Ectodermal cell (in vitro differentiated cells): ENCODE results near the gene CCSER1.

Experiments used
- H3K27ac ChIP-seq: 2 replicates; pipeline ENCODE4 v1.7.0; 2013; ENCODE audit warnings: mild to moderate bottlenecking, low read depth, low read length; ENCODE audit not compliant: insufficient read depth, poor library complexity, severe bottlenecking
- H3K27me3 ChIP-seq: 2 replicates; pipeline ENCODE4 v1.7.0; 2013; ENCODE audit warnings: mild to moderate bottlenecking, low read length; ENCODE audit not compliant: insufficient read depth, control insufficient read depth, poor library complexity, severe bottlenecking
- H3K36me3 ChIP-seq: one replicate; pipeline ENCODE4 v1.7.0; 2013; ENCODE audit warnings: low read length; ENCODE audit not compliant: control insufficient read depth, insufficient read depth
- H3K4me1 ChIP-seq: one replicate; pipeline ENCODE4 v1.7.0; 2013; ENCODE audit warnings: low read length; ENCODE audit not compliant: control insufficient read depth, insufficient read depth
- H3K4me3 ChIP-seq: 2 replicates; pipeline ENCODE4 v1.7.0; 2013; ENCODE audit warnings: low read depth, low read length, control low read depth; ENCODE audit not compliant: insufficient read depth
- H3K9me3 ChIP-seq: 2 replicates; pipeline ENCODE4 v1.7.0; 2013; ENCODE audit warnings: mild to moderate bottlenecking, low read length, moderate library complexity; ENCODE audit not compliant: control insufficient read depth
- WGBS, 2 experiments: methylation state at CpG; one replicate each; pipeline ENCODE4 v1.1.7; 2013; ENCODE audit warnings: missing lambda C conversion rate in 2 of 2; 5-methylcytosine and 5-hydroxymethylcytosine counted together

The CCSER1 gene

GRCh38 chr4:91577864-91578263 is 1450.7 kb downstream of the CCSER1 start:
- Histone ChIP-seq H3K4me1 (no peaks in the 10 kb centered on the region), H3K36me3 (no peaks in the 10 kb centered on the region), H3K9me3 (no peaks in the 10 kb centered on the region), H3K4me3 (no peak overlapping the region), H3K27me3 (no peaks in the 10 kb centered on the region), H3K27ac (no peak overlapping the region)

DNA sequence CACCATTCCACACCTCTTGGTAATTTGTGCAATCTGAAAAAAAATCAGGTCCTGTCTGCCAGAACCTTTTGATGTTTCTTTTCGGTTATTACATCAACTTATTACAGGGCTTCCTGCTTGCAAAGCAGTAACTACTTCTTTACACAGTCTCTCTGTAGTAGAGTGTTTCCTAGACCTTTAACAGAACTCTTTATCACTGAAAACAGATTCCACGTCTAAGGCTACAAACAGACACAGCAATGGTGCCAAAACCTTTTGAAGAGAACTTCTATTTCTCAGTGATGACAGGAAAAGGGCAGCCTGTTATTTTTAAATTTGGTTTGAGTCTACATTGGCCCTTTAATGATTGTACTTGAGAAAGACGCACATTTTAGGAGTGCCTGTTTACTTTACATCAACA is 1463.1 kb downstream of the CCSER1 start:
- H3K27me3 ChIP-seq: no peaks in the 10 kb centered on the region
- WGBS, 2 experiments: 86 to 100% methylated on average over 3 of the region's 3 CpGs
- no peaks in the 10 kb centered on the region for H3K36me3 ChIP-seq
- H3K4me1 ChIP-seq: no peaks in the 10 kb centered on the region
- H3K4me3 ChIP-seq: no peak overlapping the region
- H3K27ac ChIP-seq: no peak overlapping the region
- no peaks in the 10 kb centered on the region for H3K9me3 ChIP-seq

- no peak overlapping the region for H3K4me3 ChIP-seq
- H3K36me3 ChIP-seq: no peaks in the 10 kb centered on the region
- WGBS, 2 experiments: 91 to 96% methylated on average over 4 of the region's 4 CpGs
- H3K27me3 ChIP-seq: no peaks in the 10 kb centered on the region
- no peaks in the 10 kb centered on the region for H3K4me1 ChIP-seq
- H3K9me3 ChIP-seq: no peaks in the 10 kb centered on the region
- H3K27ac ChIP-seq: no peak overlapping the region
Observed at GRCh38 chr4:91592125-91592524, 1464.9 kb downstream of the CCSER1 start.

GRCh38 chr4:91596718-91597117 is 1469.5 kb downstream of the CCSER1 start:
- Histone ChIP-seq H3K27me3 (no peaks in the 10 kb centered on the region), H3K4me1 (no peaks in the 10 kb centered on the region), H3K4me3 (no peak overlapping the region), H3K9me3 (no peaks in the 10 kb centered on the region), H3K36me3 (no peaks in the 10 kb centered on the region), H3K27ac (no peak overlapping the region)
- 25% methylated on average over 1 of the region's 2 CpGs; no CpG with 5 or more reads in 1 of the 2 experiments for WGBS, 2 experiments

GRCh38 chr4:91598696-91599095 is 1471.5 kb downstream of the CCSER1 start:
- no peak overlapping the region for H3K4me3 ChIP-seq
- 89 to 92% methylated on average over 7 to 8 of the region's 8 CpGs for WGBS, 2 experiments
- H3K36me3 ChIP-seq: no peaks in the 10 kb centered on the region
- H3K4me1 ChIP-seq: no peaks in the 10 kb centered on the region
- no peaks in the 10 kb centered on the region for H3K27me3 ChIP-seq
- H3K9me3 ChIP-seq: no peaks in the 10 kb centered on the region
- H3K27ac ChIP-seq: no peak overlapping the region

DNA sequence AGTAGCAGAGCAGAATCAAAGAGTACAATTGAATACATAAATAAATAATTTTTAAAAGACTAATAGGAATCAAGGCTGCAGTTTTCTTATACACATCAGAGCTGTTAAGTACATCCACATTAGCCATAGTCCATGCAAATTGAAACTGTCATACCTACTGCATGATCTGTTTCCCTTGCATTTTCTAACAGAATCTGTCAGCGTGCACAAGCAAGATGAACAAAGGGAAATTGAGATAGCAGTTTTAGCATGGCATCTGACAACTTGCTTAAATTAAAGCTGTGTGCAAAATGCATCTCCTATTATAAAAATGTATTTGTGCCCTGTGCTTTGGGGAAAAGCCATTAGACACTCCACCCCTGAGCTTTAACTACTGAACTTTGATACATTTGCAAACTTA is 1473.1 kb downstream of the CCSER1 start:
- no peak overlapping the region for H3K4me3 ChIP-seq
- 75 to 87% methylated on average over 1 of the region's 1 CpG for WGBS, 2 experiments
- H3K36me3 ChIP-seq: no peaks in the 10 kb centered on the region
- no peaks in the 10 kb centered on the region for H3K9me3 ChIP-seq
- no peak overlapping the region for H3K27ac ChIP-seq
- no peaks in the 10 kb centered on the region for H3K4me1 ChIP-seq
- no peaks in the 10 kb centered on the region for H3K27me3 ChIP-seq

DNA sequence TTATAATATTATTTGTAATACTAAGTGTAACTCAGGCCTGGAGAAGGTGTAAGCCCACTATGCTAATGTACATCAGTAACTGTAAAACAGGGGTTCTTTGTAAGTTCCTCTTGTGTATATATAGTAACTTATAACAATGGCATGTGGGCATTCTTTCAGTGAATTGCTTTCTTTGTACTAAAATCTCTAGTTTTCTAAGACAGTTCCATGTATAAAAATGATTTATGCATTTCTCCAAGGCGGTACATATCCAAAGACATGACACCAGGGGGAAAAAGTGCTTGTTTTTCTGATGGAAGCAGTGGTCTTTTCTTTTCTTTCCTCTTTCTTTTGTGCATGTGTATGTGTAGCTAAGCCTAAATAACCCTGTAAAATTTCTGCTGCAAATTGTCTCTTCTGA is 1474.2 kb downstream of the CCSER1 start:
- H3K4me1 ChIP-seq: no peaks in the 10 kb centered on the region
- WGBS, 2 experiments: 80 to 95% methylated on average over 1 of the region's 1 CpG
- H3K4me3 ChIP-seq: no peak overlapping the region

DNA sequence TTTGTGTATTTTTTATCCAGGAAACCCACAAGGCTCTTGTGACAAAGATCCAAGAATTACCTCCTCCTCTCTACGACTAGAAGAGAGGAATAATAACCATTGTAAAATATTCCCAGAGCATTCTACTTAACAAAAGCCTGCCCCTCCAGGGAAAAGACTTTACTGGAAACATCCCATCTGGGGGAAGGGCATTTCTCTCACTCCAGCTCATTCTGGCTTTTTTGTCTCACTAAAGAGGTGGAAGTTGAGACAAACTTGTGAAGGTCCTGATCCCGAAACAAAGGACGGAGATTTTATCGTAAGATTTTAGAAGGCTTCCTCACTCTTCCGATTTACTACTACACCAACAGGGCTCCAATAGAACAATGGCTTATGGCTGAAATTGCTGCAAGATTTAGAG is 1484.6 kb downstream of the CCSER1 start:
- H3K9me3 ChIP-seq: no peaks in the 10 kb centered on the region
- no peaks in the 10 kb centered on the region for H3K27me3 ChIP-seq
- H3K4me1 ChIP-seq: no peaks in the 10 kb centered on the region
- H3K4me3 ChIP-seq: no peak overlapping the region
- WGBS, 2 experiments: 83 to 93% methylated on average over 5 of the region's 5 CpGs
- H3K27ac ChIP-seq: no peak overlapping the region
- H3K36me3 ChIP-seq: no peaks in the 10 kb centered on the region

More for the DNA sequence above, 1474.2 kb downstream of the CCSER1 start:
- Histone ChIP-seq H3K27me3 (no peaks in the 10 kb centered on the region), H3K36me3 (no peaks in the 10 kb centered on the region), H3K9me3 (no peaks in the 10 kb centered on the region), H3K27ac (no peak overlapping the region)

DNA sequence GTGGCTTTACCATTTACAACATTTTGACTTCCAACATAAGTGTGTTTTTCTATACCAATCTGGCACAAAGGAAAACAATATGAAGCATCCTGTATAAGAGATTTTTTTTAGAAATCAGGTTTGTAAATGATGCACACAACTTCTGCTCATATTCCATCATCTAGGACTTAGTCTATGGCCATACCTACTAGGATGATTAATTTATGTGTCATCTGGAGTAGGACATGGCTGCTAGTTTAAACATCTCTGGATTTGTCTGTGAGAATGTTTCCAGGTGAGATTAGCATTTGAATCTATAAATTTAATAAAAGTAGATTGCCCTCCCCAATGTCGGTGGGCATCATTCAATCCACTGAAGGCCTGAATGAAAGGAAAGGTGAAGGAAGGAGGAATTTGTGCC is 1493.8 kb downstream of the CCSER1 start:
- Histone ChIP-seq H3K27me3 (no peaks in the 10 kb centered on the region), H3K27ac (no peak overlapping the region), H3K4me1 (peaks cover 3% of the 10 kb centered on the region), H3K36me3 (no peaks in the 10 kb centered on the region), H3K4me3 (no peak overlapping the region), H3K9me3 (no peaks in the 10 kb centered on the region)
- WGBS, 2 experiments: 89 to 90% methylated on average over 1 of the region's 1 CpG

- Histone ChIP-seq H3K4me1 (peaks cover 3% of the 10 kb centered on the region), H3K27me3 (no peaks in the 10 kb centered on the region), H3K27ac (no peak overlapping the region), H3K4me3 (no peak overlapping the region), H3K36me3 (no peaks in the 10 kb centered on the region), H3K9me3 (no peaks in the 10 kb centered on the region)
- 100% methylated on average over 1 of the region's 1 CpG; no CpG with 5 or more reads in 1 of the 2 experiments for WGBS, 2 experiments
Observed at GRCh38 chr4:91621446-91621845, 1494.3 kb downstream of the CCSER1 start.

GRCh38 chr4:91622925-91623602 is 1495.9 kb downstream of the CCSER1 start:
- 84 to 88% methylated on average over 3 of the region's 3 CpGs for WGBS, 2 experiments
- H3K27me3 ChIP-seq: no peaks in the 10 kb centered on the region
- no peaks in the 10 kb centered on the region for H3K9me3 ChIP-seq
- H3K36me3 ChIP-seq: no peaks in the 10 kb centered on the region
- H3K4me1 ChIP-seq: peaks cover 3% of the 10 kb centered on the region
- no peak overlapping the region for H3K27ac ChIP-seq
- H3K4me3 ChIP-seq: no peak overlapping the region
